Lower leg skin (tissue), 4 donors: Measurements from ENCODE around the gene PLK5. TPM values are rescaled to one million over a fixed set of nuclear protein-coding genes. Genes with fewer than 3 reads are reported as not detected.

Experiments used
- DNase-seq, 2 donors: peaks; one replicate each; pipeline ENCODE4 v3.0.0-alpha.2; 2019; ENCODE audit warnings: low spot score in 2 of 2
- H3K4me3 ChIP-seq: fragments of 200-600 bp; sonication (generic); 2 replicates; pipeline ENCODE4 v1.5.1; 2017; ENCODE audit warnings: mild to moderate bottlenecking, low read depth; ENCODE audit not compliant: poor library complexity, severe bottlenecking
- CTCF ChIP-seq, 3 donors: fragments of 450-650 bp; IDR thresholded peaks; one replicate each; pipeline ENCODE4 v1.5.1; 2016; ENCODE audit warnings: antibody characterized with exemption in 3 of 3, mild to moderate bottlenecking in 3 of 3, moderate library complexity in 2 of 3
- POLR2A ChIP-seq, 2 donors: fragments of 450-650 bp; IDR thresholded peaks; one replicate each; pipeline ENCODE4 v1.6.1; 2016 to 2017; ENCODE audit warnings: antibody characterized with exemption in 2 of 2, mild to moderate bottlenecking in 1 of 2, moderate library complexity in 1 of 2
- WGBS, 2 donors: methylation state at CpG; one replicate each; pipeline ENCODE4 v1.1.5; 2018; 5-methylcytosine and 5-hydroxymethylcytosine counted together
- intact Hi-C: fragments of 100-400 bp; cut with DNase I; formaldehyde crosslinking; loops from one replicate; pipeline ENCODE4 v1.15.0; 2023; ENCODE audit warnings: low total_unique reads
- total RNA-seq, 4 donors: library from RNA; depleted of rRNA; stranded (reverse); fragments of >200 nt; gene quantifications; one replicate each; pipeline ENCODE4 v1.1.0, GENCODE V29; 2016

The PLK5 gene
- total RNA-seq, 4 donors from 2014 or later = 0.23 to 0.84 TPM; not detected in 2

- no peak overlapping the region for H3K4me3 ChIP-seq
- no peak for DNase-seq
- intact Hi-C loops = no loop called here
- no peak for TF ChIP-seq POLR2A (IDR thresholded peaks at IDR 0.05)
- TF ChIP-seq CTCF (IDR thresholded peaks at IDR 0.05) = no peak
- 62 to 63% methylated on average over 22 of the region's 23 CpGs for WGBS, 2 donors
Measured at GRCh38 chr19:1507192-1507660, 16.7 kb upstream of the PLK5 start.

- DNase-seq = peak; percentile 92 to 98
- 1 to 3% methylated on average over 44 to 46 of the region's 46 CpGs for WGBS, 2 donors
- no peak overlapping the region for H3K4me3 ChIP-seq
- intact Hi-C loops = no loop called here
- no peak for TF ChIP-seq POLR2A (IDR thresholded peaks at IDR 0.05)
- TF ChIP-seq CTCF (IDR thresholded peaks at IDR 0.05) = no peak
Measured at GRCh38 chr19:1507763-1508506, 15.9 kb upstream of the PLK5 start.

GRCh38 chr19:1508507-1508856, 15.4 kb upstream of the PLK5 start:
- DNase-seq = no peak
- TF ChIP-seq CTCF (IDR thresholded peaks at IDR 0.05) = no peak
- no peak for TF ChIP-seq POLR2A (IDR thresholded peaks at IDR 0.05)
- intact Hi-C loops = no loop called here
- H3K4me3 ChIP-seq = no peak overlapping the region
- WGBS, 2 donors = 34 to 40% methylated on average over 6 to 7 of the region's 12 CpGs

GRCh38 chr19:1509602-1510441, 14.1 kb upstream of the PLK5 start:
- WGBS, 2 donors = 52 to 64% methylated on average over 10 to 11 of the region's 11 CpGs
- no peak overlapping the region for H3K4me3 ChIP-seq
- intact Hi-C loops = no loop called here
- TF ChIP-seq POLR2A (IDR thresholded peaks at IDR 0.05) = no peak
- TF ChIP-seq CTCF (IDR thresholded peaks at IDR 0.05) = no peak
- no peak for DNase-seq

GRCh38 chr19:1510442-1510806, 13.5 kb upstream of the PLK5 start:
- 17 to 29% methylated on average over 5 to 16 of the region's 25 CpGs for WGBS, 2 donors
- DNase-seq = no peak
- intact Hi-C loops = no loop called here

More at GRCh38 chr19:1510442-1510806, 13.5 kb upstream of the PLK5 start:
- no peak for TF ChIP-seq CTCF (IDR thresholded peaks at IDR 0.05)
- no peak for TF ChIP-seq POLR2A (IDR thresholded peaks at IDR 0.05)
- no peak overlapping the region for H3K4me3 ChIP-seq
